ES-I3 (cell line): ENCODE results near the gene DAGLB.

Experiments
- H3K36me3 ChIP-seq: 2 replicates; pipeline ENCODE4 v1.6.1; 2013; ENCODE audit warnings: mild to moderate bottlenecking, low read length, control low read depth, moderate library complexity; ENCODE audit not compliant: insufficient read depth
- H3K4me1 ChIP-seq: 2 replicates; pipeline ENCODE4 v1.6.1; 2013; ENCODE audit warnings: mild to moderate bottlenecking, control low read depth, low read length; ENCODE audit not compliant: insufficient read depth
- H3K9ac ChIP-seq: 2 replicates; pipeline ENCODE4 v1.6.1; 2013; ENCODE audit warnings: low read depth, mild to moderate bottlenecking, low read length, moderate library complexity
- H3K9me3 ChIP-seq: 2 replicates; pipeline ENCODE4 v1.6.1; 2013; ENCODE audit warnings: mild to moderate bottlenecking, low read length, moderate library complexity; ENCODE audit not compliant: control insufficient read depth, insufficient read depth

The DAGLB gene

GRCh38 chr7:6375348-6376101, 72.2 kb downstream of the DAGLB start:
- H3K4me1 ChIP-seq, result peaks cover 3% of the 10 kb centered on the region; the same call in 1 of the 2 replicates

GRCh38 chr7:6367701-6368211, 80.0 kb downstream of the DAGLB start:
- Histone ChIP-seq H3K9ac (no peak overlapping the region), H3K36me3 (no peaks in the 10 kb centered on the region), H3K4me1 (no peaks in the 10 kb centered on the region), H3K9me3 (no peaks in the 10 kb centered on the region)

More at GRCh38 chr7:6375348-6376101, 72.2 kb downstream of the DAGLB start:
- H3K9ac ChIP-seq, result peak overlapping the region; percentile 82
- H3K36me3 ChIP-seq, result no peaks in the 10 kb centered on the region
- H3K9me3 ChIP-seq, result no peaks in the 10 kb centered on the region

- H3K9me3 ChIP-seq, result no peaks in the 10 kb centered on the region
- H3K9ac ChIP-seq, result no peak overlapping the region
- no peaks in the 10 kb centered on the region for H3K36me3 ChIP-seq
- H3K4me1 ChIP-seq, result no peaks in the 10 kb centered on the region
These were observed 82.3 kb downstream of the DAGLB start for GRCh38 chr7:6365451-6365850.

GRCh38 chr7:6360841-6361240, 86.9 kb downstream of the DAGLB start:
- Histone ChIP-seq H3K4me1 (no peaks in the 10 kb centered on the region), H3K9me3 (no peaks in the 10 kb centered on the region), H3K36me3 (no peaks in the 10 kb centered on the region), H3K9ac (no peak overlapping the region)

- H3K9me3 ChIP-seq, result no peaks in the 10 kb centered on the region
These were observed 88.0 kb downstream of the DAGLB start for GRCh38 chr7:6359734-6360133.

More at GRCh38 chr7:6359734-6360133, 88.0 kb downstream of the DAGLB start:
- Histone ChIP-seq H3K4me1 (no peaks in the 10 kb centered on the region), H3K36me3 (no peaks in the 10 kb centered on the region), H3K9ac (no peak overlapping the region)
